Stomach (tissue), 4 donors: Measurements from ENCODE around the gene DDX5.
A peak's percentile ranks its signal among the peaks of the same experiment; 100 is the strongest.

ENCODE experiments used
- EP300 ChIP-seq: sonication (generic); formaldehyde crosslinking; IDR thresholded peaks from one replicate; pipeline ENCODE4 v1.6.1; 2017; ENCODE audit warnings: antibody characterized with exemption
- POLR2A ChIP-seq, 4 donors: fragments of 450-650 bp; IDR thresholded peaks; one replicate each; pipeline ENCODE4 v1.6.1; 2016; ENCODE audit warnings: antibody characterized with exemption in 4 of 4, control low read depth in 2 of 4, mild to moderate bottlenecking in 1 of 4, moderate library complexity in 1 of 4
- POLR2AphosphoS5 ChIP-seq, 3 donors: sonication (generic); formaldehyde crosslinking; IDR thresholded peaks; one replicate each; pipeline ENCODE4 v1.6.1; 2016; ENCODE audit warnings: antibody characterized with exemption in 3 of 3
- TF ChIP-seq, protein P1 (sequence below), 7 experiments: fragments of 450-650 bp in 4 of 7; fragments of 200-600 bp in 3 of 7; sonication (generic) in 3 of 7; IDR thresholded peaks; one replicate each; pipeline ENCODE4 v1.5.1; 2016 to 2019; ENCODE audit warnings: antibody characterized with exemption in 7 of 7, control low read depth in 2 of 7, mild to moderate bottlenecking in 1 of 7

DNA sequence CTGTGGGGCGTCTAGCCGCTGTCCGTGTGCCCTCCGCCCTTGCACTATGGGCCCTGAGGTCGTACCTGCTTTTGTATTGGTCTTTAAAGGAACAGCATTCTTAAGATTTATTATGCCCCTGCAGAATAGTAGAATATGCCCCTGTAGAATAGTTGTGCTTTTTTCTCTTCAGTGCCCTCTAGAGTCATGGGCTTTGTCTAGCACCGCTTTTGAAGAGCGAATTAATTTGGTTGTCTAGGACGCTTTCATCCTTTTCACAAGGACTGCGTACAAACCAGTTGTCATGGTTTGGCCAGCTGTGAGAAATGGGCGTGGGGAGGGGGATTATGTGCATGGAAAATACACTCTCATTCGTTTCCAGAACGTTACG is 1.3 kb upstream of the DDX5 start:
- TF ChIP-seq POLR2AphosphoS5 (IDR thresholded peaks at IDR 0.05) = no peak
- TF ChIP-seq, protein P1, sequence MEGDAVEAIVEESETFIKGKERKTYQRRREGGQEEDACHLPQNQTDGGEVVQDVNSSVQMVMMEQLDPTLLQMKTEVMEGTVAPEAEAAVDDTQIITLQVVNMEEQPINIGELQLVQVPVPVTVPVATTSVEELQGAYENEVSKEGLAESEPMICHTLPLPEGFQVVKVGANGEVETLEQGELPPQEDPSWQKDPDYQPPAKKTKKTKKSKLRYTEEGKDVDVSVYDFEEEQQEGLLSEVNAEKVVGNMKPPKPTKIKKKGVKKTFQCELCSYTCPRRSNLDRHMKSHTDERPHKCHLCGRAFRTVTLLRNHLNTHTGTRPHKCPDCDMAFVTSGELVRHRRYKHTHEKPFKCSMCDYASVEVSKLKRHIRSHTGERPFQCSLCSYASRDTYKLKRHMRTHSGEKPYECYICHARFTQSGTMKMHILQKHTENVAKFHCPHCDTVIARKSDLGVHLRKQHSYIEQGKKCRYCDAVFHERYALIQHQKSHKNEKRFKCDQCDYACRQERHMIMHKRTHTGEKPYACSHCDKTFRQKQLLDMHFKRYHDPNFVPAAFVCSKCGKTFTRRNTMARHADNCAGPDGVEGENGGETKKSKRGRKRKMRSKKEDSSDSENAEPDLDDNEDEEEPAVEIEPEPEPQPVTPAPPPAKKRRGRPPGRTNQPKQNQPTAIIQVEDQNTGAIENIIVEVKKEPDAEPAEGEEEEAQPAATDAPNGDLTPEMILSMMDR (IDR thresholded peaks at IDR 0.05) = peak in 5 of 7 experiments; percentile 8 to 44 (median 11)
- no peak for TF ChIP-seq EP300
- no peak for TF ChIP-seq POLR2A (IDR thresholded peaks at IDR 0.05)
